Type B pancreatic cell (in vitro differentiated cells): ENCODE data around the gene ZAR1. TPM values are rescaled to one million over a fixed set of nuclear protein-coding genes. Genes with fewer than 3 reads are reported as not detected.
"Not testable (repeated sequence)": the region's sequence is repeated elsewhere in the genome, so short reads cannot be mapped to it uniquely, and the experiment has no call there.

ENCODE experiments used
- DNase-seq: peaks from one replicate; pipeline ENCODE4 v3.0.0; 2021; ENCODE audit warnings: mixed read lengths; ENCODE audit not compliant: unreplicated experiment; ENCODE audit errors: extremely low spot score
- H3K27ac Mint-ChIP-seq: 2 replicates; pipeline ENCODE4 v1.8.0; 2021; ENCODE audit warnings: mild to moderate bottlenecking, mixed read lengths
- H3K27me3 Mint-ChIP-seq: 2 replicates; pipeline ENCODE4 v1.8.0; 2021; ENCODE audit warnings: mixed read lengths
- H3K36me3 Mint-ChIP-seq: 2 replicates; pipeline ENCODE4 v1.8.0; 2021; ENCODE audit warnings: mixed read lengths
- H3K4me1 Mint-ChIP-seq: one replicate; pipeline ENCODE4 v1.8.0; 2021; ENCODE audit warnings: mixed read lengths; ENCODE audit not compliant: unreplicated experiment
- H3K4me3 Mint-ChIP-seq: 2 replicates; pipeline ENCODE4 v1.8.0; 2021; ENCODE audit warnings: mild to moderate bottlenecking, mixed read lengths
- H3K9me3 Mint-ChIP-seq: 2 replicates; pipeline ENCODE4 v1.8.0; 2021; ENCODE audit warnings: mixed read lengths
- long read RNA-seq: library from polyadenylated mRNA; unstranded; transcript quantifications from one replicate; pipeline ENCODE4 v2.0.0, GENCODE V29; 2020
- total RNA-seq: library from RNA; stranded (reverse); gene quantifications from 2 replicates; pipeline ENCODE4 v1.2.1, GENCODE V29; 2021; ENCODE audit warnings: low replicate concordance
- TF ChIP-seq, protein P1 (sequence below): fragments of 200-600 bp; sonication (generic); conservative IDR thresholded peaks from 2 replicates; pipeline ENCODE4 v1.5.0; 2021; ENCODE audit warnings: antibody characterized with exemption, mild to moderate bottlenecking

Gene ZAR1, protein sequence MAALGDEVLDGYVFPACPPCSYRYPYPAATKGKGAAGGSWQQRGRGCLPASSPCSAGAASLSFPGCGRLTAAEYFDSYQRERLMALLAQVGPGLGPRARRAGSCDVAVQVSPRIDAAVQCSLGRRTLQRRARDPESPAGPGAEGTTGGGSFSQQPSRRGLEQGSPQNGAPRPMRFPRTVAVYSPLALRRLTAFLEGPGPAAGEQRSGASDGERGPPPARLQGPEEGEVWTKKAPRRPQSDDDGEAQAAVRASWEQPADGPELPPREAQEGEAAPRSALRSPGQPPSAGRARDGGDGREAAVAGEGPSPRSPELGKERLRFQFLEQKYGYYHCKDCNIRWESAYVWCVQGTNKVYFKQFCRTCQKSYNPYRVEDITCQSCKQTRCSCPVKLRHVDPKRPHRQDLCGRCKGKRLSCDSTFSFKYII
- total RNA-seq, result 0.57 TPM in 1 of 2 replicates, not detected in the other
- long read RNA-seq, result 0 reads

DNA sequence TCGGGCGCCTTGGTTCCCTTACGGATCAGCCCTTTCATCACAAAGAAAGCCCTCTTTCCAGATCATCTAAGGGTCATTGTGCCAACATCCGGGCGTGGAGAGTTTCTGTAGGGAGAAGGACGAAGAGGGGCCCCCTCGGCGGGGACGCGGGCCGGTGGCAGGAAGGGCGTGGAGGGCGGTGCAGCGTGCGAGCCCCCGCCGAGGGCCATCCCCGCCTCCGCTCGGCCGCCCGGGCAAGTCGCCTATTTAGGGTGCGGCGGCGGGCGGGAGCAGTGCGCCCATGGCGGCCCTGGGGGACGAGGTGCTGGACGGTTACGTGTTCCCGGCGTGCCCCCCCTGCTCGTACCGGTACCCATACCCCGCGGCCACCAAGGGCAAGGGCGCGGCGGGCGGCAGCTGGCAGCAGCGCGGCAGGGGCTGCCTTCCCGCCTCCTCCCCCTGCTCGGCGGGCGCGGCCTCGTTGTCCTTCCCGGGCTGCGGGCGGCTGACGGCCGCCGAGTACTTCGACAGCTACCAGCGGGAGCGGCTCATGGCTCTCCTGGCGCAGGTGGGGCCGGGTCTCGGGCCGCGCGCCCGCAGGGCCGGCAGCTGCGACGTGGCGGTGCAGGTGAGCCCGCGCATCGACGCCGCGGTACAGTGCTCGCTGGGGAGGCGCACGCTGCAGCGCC lies at the start of gene ZAR1:
ZAR1 (plus strand) TSS at position 241 of the 668 bp plus-strand sequence; CDS start at position 281, 40 bp downstream.
- DNase-seq, result no peak
- Mint-ChIP-seq H3K27ac (no peak within 1 kb of the TSS), H3K4me3 (peak within 1 kb of the TSS; percentile 78), H3K27me3 (peaks cover 70% of the 10 kb centered on the region), H3K4me1 (no peaks in the 10 kb centered on the region), H3K9me3 (no peaks in the 10 kb centered on the region), H3K36me3 (peaks cover 6% of the 10 kb centered on the region)
- TF ChIP-seq, protein P1, sequence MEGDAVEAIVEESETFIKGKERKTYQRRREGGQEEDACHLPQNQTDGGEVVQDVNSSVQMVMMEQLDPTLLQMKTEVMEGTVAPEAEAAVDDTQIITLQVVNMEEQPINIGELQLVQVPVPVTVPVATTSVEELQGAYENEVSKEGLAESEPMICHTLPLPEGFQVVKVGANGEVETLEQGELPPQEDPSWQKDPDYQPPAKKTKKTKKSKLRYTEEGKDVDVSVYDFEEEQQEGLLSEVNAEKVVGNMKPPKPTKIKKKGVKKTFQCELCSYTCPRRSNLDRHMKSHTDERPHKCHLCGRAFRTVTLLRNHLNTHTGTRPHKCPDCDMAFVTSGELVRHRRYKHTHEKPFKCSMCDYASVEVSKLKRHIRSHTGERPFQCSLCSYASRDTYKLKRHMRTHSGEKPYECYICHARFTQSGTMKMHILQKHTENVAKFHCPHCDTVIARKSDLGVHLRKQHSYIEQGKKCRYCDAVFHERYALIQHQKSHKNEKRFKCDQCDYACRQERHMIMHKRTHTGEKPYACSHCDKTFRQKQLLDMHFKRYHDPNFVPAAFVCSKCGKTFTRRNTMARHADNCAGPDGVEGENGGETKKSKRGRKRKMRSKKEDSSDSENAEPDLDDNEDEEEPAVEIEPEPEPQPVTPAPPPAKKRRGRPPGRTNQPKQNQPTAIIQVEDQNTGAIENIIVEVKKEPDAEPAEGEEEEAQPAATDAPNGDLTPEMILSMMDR, result no peak

GRCh38 chr4:48440914-48441313 lies 49.1 kb upstream of the ZAR1 start:
- not testable (repeated sequence) for H3K9me3 Mint-ChIP-seq, H3K36me3 Mint-ChIP-seq, H3K4me1 Mint-ChIP-seq, H3K4me3 Mint-ChIP-seq, H3K27ac Mint-ChIP-seq, DNase-seq, H3K27me3 Mint-ChIP-seq

DNA sequence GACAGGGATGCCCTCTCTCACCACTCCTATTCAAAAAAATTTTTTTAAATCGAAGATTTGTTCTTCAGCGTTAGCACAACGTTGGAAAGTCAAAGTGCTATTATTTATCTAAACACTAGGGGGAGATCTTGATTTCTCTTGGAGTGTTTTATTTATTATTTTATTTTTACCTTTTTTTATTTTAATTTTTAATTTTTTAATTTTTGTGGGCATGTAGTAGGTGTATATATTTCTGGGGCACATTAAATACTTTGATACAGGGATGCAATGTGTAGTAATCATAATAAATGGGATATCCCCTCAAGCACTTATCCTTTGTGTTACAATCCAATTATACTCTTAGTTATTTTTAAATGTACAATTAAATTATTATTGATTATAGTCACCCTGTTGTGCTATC lies 44.3 kb upstream of the ZAR1 start:
- Mint-ChIP-seq H3K9me3 (peaks cover 3% of the 10 kb centered on the region), H3K4me3 (no peak overlapping the region), H3K27me3 (no peaks in the 10 kb centered on the region), H3K27ac (no peak overlapping the region), H3K36me3 (no peaks in the 10 kb centered on the region), H3K4me1 (no peaks in the 10 kb centered on the region)
- TF ChIP-seq, protein P1, result peak; percentile 80
- DNase-seq, result no peak

GRCh38 chr4:48446642-48447041 lies 43.4 kb upstream of the ZAR1 start:
- no peaks in the 10 kb centered on the region for H3K4me1 Mint-ChIP-seq
- TF ChIP-seq, protein P1, result no peak
- peaks cover 3% of the 10 kb centered on the region for H3K9me3 Mint-ChIP-seq
- H3K36me3 Mint-ChIP-seq, result no peaks in the 10 kb centered on the region
- H3K27ac Mint-ChIP-seq, result no peak overlapping the region
- H3K27me3 Mint-ChIP-seq, result no peaks in the 10 kb centered on the region
- no peak overlapping the region for H3K4me3 Mint-ChIP-seq
- DNase-seq, result no peak

GRCh38 chr4:48449151-48449550 lies 40.9 kb upstream of the ZAR1 start:
- Mint-ChIP-seq H3K4me1 (no peaks in the 10 kb centered on the region), H3K27me3 (no peaks in the 10 kb centered on the region), H3K4me3 (no peak overlapping the region), H3K27ac (no peak overlapping the region), H3K9me3 (peaks cover 3% of the 10 kb centered on the region), H3K36me3 (no peaks in the 10 kb centered on the region)
- DNase-seq, result no peak
- TF ChIP-seq, protein P1, result no peak

GRCh38 chr4:48450740-48451139 lies 39.3 kb upstream of the ZAR1 start:
- Mint-ChIP-seq H3K27ac (no peak overlapping the region), H3K36me3 (no peaks in the 10 kb centered on the region), H3K4me1 (no peaks in the 10 kb centered on the region), H3K9me3 (peaks cover 3% of the 10 kb centered on the region), H3K27me3 (no peaks in the 10 kb centered on the region), H3K4me3 (no peak overlapping the region)
- TF ChIP-seq, protein P1, result no peak
- no peak for DNase-seq

DNA sequence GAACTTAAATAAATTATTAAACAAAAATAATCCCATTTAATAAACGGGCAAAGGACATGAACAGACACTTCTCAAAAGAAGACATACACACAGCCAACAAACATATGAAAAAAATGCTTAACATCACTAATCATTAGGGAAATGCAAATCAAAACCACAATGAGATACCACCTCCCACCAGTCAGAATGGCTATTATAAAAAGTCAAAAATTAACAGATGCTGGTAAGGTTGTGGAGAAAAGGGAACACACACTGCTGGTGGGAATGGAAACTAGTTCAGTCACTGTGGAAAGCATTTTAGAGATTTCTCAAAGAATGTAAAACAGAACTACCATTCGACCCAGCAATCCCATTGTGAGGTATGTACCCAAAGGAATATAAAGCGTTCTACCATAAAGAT lies 38.4 kb upstream of the ZAR1 start:
- not testable (repeated sequence) for H3K4me1 Mint-ChIP-seq, H3K9me3 Mint-ChIP-seq, H3K36me3 Mint-ChIP-seq, H3K4me3 Mint-ChIP-seq, H3K27ac Mint-ChIP-seq, DNase-seq, H3K27me3 Mint-ChIP-seq
